Parathyroid adenoma (tissue), 2 donors: ENCODE results near the gene ZNF581.

ENCODE experiments used
- H2AFZ ChIP-seq: fragments of 300-600 bp; sonication (generic); one replicate; pipeline ENCODE4 v1.7.0; 2017; ENCODE audit warnings: antibody characterized with exemption, mild to moderate bottlenecking
- H3K27ac ChIP-seq: fragments of 300-600 bp; sonication (generic); one replicate; pipeline ENCODE4 v1.7.0; 2017
- H3K27me3 ChIP-seq: fragments of 300-600 bp; sonication (generic); one replicate; pipeline ENCODE4 v1.7.0; 2017; ENCODE audit warnings: low read length; ENCODE audit not compliant: control insufficient read depth, insufficient read depth
- H3K36me3 ChIP-seq: fragments of 300-600 bp; sonication (generic); one replicate; pipeline ENCODE4 v1.7.0; 2017; ENCODE audit warnings: low read length; ENCODE audit not compliant: control insufficient read depth, insufficient read depth
- H3K4me1 ChIP-seq: fragments of 300-600 bp; sonication (generic); one replicate; pipeline ENCODE4 v1.7.0; 2017; ENCODE audit warnings: control low read depth
- H3K4me2 ChIP-seq: fragments of 300-600 bp; sonication (generic); one replicate; pipeline ENCODE4 v1.7.0; 2017; ENCODE audit warnings: low read length
- H3K4me3 ChIP-seq: fragments of 300-600 bp; sonication (generic); one replicate; pipeline ENCODE4 v1.7.0; 2017; ENCODE audit warnings: low read depth, low read length
- H3K79me2 ChIP-seq: fragments of 300-600 bp; sonication (generic); one replicate; pipeline ENCODE4 v1.7.0; 2017; ENCODE audit warnings: control low read depth
- H3K9ac ChIP-seq: fragments of 300-600 bp; sonication (generic); one replicate; pipeline ENCODE4 v1.7.0; 2017; ENCODE audit warnings: mild to moderate bottlenecking
- H3K9me3 ChIP-seq: fragments of 300-600 bp; sonication (generic); one replicate; pipeline ENCODE4 v1.7.0; 2017; ENCODE audit warnings: low read length; ENCODE audit not compliant: control insufficient read depth
- TF ChIP-seq, protein P1 (sequence below): fragments of 300-600 bp; sonication (generic); IDR thresholded peaks from one replicate; pipeline ENCODE4 v1.7.0; 2017; ENCODE audit warnings: antibody characterized with exemption, mild to moderate bottlenecking
- donor health status: primary hyperparathyroidism.

ZNF581 gene

DNA sequence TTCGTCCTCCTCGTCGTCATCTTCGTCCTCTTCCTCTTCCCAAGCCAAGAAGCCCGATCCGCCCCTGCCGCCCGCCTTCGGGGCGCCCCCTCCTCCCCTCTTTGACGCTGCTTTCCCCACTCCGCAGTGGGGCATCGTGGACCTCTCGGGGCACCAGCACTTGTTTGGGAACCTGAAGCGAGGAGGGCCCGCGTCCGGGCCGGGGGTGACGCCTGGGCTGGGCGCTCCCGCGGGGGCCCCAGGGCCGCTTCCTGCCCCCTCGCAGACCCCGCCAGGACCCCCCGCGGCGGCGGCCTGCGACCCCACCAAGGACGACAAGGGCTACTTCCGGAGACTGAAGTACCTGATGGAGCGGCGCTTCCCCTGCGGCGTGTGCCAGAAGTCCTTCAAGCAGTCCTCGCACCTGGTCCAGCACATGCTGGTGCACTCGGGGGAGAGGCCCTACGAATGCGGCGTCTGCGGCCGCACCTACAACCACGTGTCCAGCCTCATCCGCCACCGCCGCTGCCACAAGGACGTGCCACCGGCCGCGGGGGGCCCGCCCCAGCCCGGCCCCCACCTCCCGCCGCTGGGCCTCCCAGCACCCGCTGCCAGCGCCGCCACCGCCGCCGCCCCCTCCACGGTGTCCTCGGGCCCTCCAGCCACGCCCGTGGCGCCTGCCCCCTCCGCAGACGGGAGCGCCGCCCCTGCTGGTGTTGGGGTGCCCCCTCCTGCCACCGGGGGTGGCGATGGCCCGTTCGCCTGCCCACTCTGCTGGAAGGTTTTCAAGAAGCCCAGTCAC, 29.3 kb upstream of the ZNF581 start:
- H2AFZ ChIP-seq, result no peak overlapping the region
- TF ChIP-seq, protein P1, sequence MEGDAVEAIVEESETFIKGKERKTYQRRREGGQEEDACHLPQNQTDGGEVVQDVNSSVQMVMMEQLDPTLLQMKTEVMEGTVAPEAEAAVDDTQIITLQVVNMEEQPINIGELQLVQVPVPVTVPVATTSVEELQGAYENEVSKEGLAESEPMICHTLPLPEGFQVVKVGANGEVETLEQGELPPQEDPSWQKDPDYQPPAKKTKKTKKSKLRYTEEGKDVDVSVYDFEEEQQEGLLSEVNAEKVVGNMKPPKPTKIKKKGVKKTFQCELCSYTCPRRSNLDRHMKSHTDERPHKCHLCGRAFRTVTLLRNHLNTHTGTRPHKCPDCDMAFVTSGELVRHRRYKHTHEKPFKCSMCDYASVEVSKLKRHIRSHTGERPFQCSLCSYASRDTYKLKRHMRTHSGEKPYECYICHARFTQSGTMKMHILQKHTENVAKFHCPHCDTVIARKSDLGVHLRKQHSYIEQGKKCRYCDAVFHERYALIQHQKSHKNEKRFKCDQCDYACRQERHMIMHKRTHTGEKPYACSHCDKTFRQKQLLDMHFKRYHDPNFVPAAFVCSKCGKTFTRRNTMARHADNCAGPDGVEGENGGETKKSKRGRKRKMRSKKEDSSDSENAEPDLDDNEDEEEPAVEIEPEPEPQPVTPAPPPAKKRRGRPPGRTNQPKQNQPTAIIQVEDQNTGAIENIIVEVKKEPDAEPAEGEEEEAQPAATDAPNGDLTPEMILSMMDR, result no peak
- no peak overlapping the region for H3K4me3 ChIP-seq
- no peaks in the 10 kb centered on the region for H3K27me3 ChIP-seq
- no peak overlapping the region for H3K27ac ChIP-seq
- H3K4me1 ChIP-seq, result peaks cover 16% of the 10 kb centered on the region
- H3K79me2 ChIP-seq, result peaks cover 21% of the 10 kb centered on the region
- H3K9me3 ChIP-seq, result no peaks in the 10 kb centered on the region
- no peak overlapping the region for H3K4me2 ChIP-seq
- H3K9ac ChIP-seq, result no peak overlapping the region
- no peaks in the 10 kb centered on the region for H3K36me3 ChIP-seq

GRCh38 chr19:55614711-55615542, 28.5 kb upstream of the ZNF581 start:
- H3K36me3 ChIP-seq, result no peaks in the 10 kb centered on the region
- H3K4me2 ChIP-seq, result no peak overlapping the region
- no peaks in the 10 kb centered on the region for H3K27me3 ChIP-seq
- no peak overlapping the region for H3K4me3 ChIP-seq
- H2AFZ ChIP-seq, result no peak overlapping the region
- peaks cover 15% of the 10 kb centered on the region for H3K79me2 ChIP-seq
- peaks cover 16% of the 10 kb centered on the region for H3K4me1 ChIP-seq
- H3K9me3 ChIP-seq, result no peaks in the 10 kb centered on the region
- H3K27ac ChIP-seq, result no peak overlapping the region
- H3K9ac ChIP-seq, result no peak overlapping the region
- TF ChIP-seq, protein P1, result no peak

GRCh38 chr19:55615543-55616394, 27.7 kb upstream of the ZNF581 start:
- Histone ChIP-seq H3K9me3 (no peaks in the 10 kb centered on the region), H3K4me2 (no peak overlapping the region), H3K9ac (no peak overlapping the region), H3K36me3 (no peaks in the 10 kb centered on the region), H3K4me3 (no peak overlapping the region), H3K27ac (no peak overlapping the region), H2AFZ (no peak overlapping the region), H3K27me3 (no peaks in the 10 kb centered on the region), H3K4me1 (peaks cover 13% of the 10 kb centered on the region), H3K79me2 (peaks cover 8% of the 10 kb centered on the region)
- TF ChIP-seq, protein P1, result no peak

- H3K4me3 ChIP-seq, result no peak overlapping the region
These were observed 27.0 kb upstream of the ZNF581 start for GRCh38 chr19:55616395-55616875.

More at GRCh38 chr19:55616395-55616875, 27.0 kb upstream of the ZNF581 start:
- H3K4me2 ChIP-seq, result no peak overlapping the region
- H3K27ac ChIP-seq, result no peak overlapping the region
- H3K9me3 ChIP-seq, result no peaks in the 10 kb centered on the region
- H3K9ac ChIP-seq, result no peak overlapping the region
- no peaks in the 10 kb centered on the region for H3K36me3 ChIP-seq
- no peaks in the 10 kb centered on the region for H3K27me3 ChIP-seq
- H2AFZ ChIP-seq, result no peak overlapping the region
- TF ChIP-seq, protein P1, result no peak
- H3K79me2 ChIP-seq, result peaks cover 8% of the 10 kb centered on the region
- peaks cover 10% of the 10 kb centered on the region for H3K4me1 ChIP-seq
